H9 (cell line): ENCODE measurements around the gene PHLDB1. TPM values are rescaled to one million over a fixed set of nuclear protein-coding genes. Genes with fewer than 3 reads are reported as not detected.

Source experiments
- DNase-seq: peaks from one replicate; pipeline ENCODE4 v3.0.0-alpha.2; 2017
- H2AFZ ChIP-seq: one replicate; pipeline ENCODE4 v1.6.1; 2013; ENCODE audit warnings: mild to moderate bottlenecking, low read length, control low read depth, moderate library complexity
- H2AK5ac ChIP-seq: 2 replicates; pipeline ENCODE4 v1.6.1; 2013; ENCODE audit warnings: low read length, control low read depth, mixed read lengths; ENCODE audit not compliant: insufficient read length
- H2BK120ac ChIP-seq: one replicate; pipeline ENCODE4 v1.6.1; 2013; ENCODE audit warnings: low read depth, mild to moderate bottlenecking, low read length, control low read depth, inconsistent platforms; ENCODE audit not compliant: poor library complexity, severe bottlenecking
- H2BK12ac ChIP-seq: 2 replicates; pipeline ENCODE4 v1.6.1; 2013; ENCODE audit warnings: low read length, control low read depth, mixed read lengths, low read depth; ENCODE audit not compliant: insufficient read length
- H2BK15ac ChIP-seq: 2 replicates; pipeline ENCODE4 v1.6.1; 2013; ENCODE audit warnings: low read depth, low read length, control low read depth
- H2BK20ac ChIP-seq: one replicate; pipeline ENCODE4 v1.6.1; 2013; ENCODE audit warnings: low read depth, mild to moderate bottlenecking, low read length, control low read depth, inconsistent platforms; ENCODE audit not compliant: poor library complexity, severe bottlenecking
- H2BK5ac ChIP-seq: 2 replicates; pipeline ENCODE4 v1.6.1; 2013; ENCODE audit warnings: low read length, control low read depth, mixed read lengths; ENCODE audit not compliant: insufficient read length
- H3K14ac ChIP-seq: 2 replicates; pipeline ENCODE4 v1.6.1; 2013; ENCODE audit warnings: low read length, control low read depth; ENCODE audit not compliant: insufficient read depth
- H3K18ac ChIP-seq: 2 replicates; pipeline ENCODE4 v1.6.1; 2013; ENCODE audit warnings: low read depth, mild to moderate bottlenecking, mixed read lengths, low read length, control low read depth; ENCODE audit not compliant: insufficient read length
- H3K23ac ChIP-seq: 2 replicates; pipeline ENCODE4 v1.6.1; 2013; ENCODE audit warnings: low read length, control low read depth, mixed read lengths, low read depth; ENCODE audit not compliant: insufficient read length
- H3K23me2 ChIP-seq: 2 replicates; pipeline ENCODE4 v1.6.1; 2013; ENCODE audit warnings: low read depth, mild to moderate bottlenecking, mixed read lengths, low read length, control low read depth; ENCODE audit not compliant: insufficient read length, poor library complexity, severe bottlenecking
- H3K27ac ChIP-seq: 2 replicates; pipeline ENCODE4 v1.5.1; 2013; ENCODE audit warnings: low read length, control low read depth, mixed read lengths, low read depth; ENCODE audit not compliant: insufficient read length
- H3K27me3 ChIP-seq: 2 replicates; pipeline ENCODE4 v1.6.1; 2013; ENCODE audit warnings: low read length, control low read depth, inconsistent platforms; ENCODE audit not compliant: insufficient read depth
- H3K4ac ChIP-seq: 2 replicates; pipeline ENCODE4 v1.6.1; 2013; ENCODE audit warnings: low read depth, mild to moderate bottlenecking, control low read depth, inconsistent platforms, low read length, moderate library complexity
- H3K4me1 ChIP-seq: 2 replicates; pipeline ENCODE4 v1.6.1; 2013; ENCODE audit warnings: low read length, control low read depth, inconsistent platforms; ENCODE audit not compliant: insufficient read depth
- H3K4me2 ChIP-seq: 2 replicates; pipeline ENCODE4 v1.6.1; 2013; ENCODE audit warnings: low read length, control low read depth, mixed read lengths; ENCODE audit not compliant: insufficient read length, insufficient read depth
- H3K56ac ChIP-seq: 2 replicates; pipeline ENCODE4 v1.6.1; 2013; ENCODE audit warnings: low read depth, mild to moderate bottlenecking, mixed read lengths, low read length, control low read depth; ENCODE audit not compliant: insufficient read length
- H3K79me1 ChIP-seq: 2 replicates; pipeline ENCODE4 v1.6.1; 2013; ENCODE audit warnings: low read depth, mild to moderate bottlenecking, moderate library complexity, low read length, control low read depth, inconsistent platforms; ENCODE audit not compliant: insufficient read depth, poor library complexity, severe bottlenecking
- H3K79me2 ChIP-seq: 2 replicates; pipeline ENCODE4 v1.6.1; 2013; ENCODE audit warnings: low read length, control low read depth, inconsistent platforms; ENCODE audit not compliant: insufficient read depth
- H3K9ac ChIP-seq: 2 replicates; pipeline ENCODE4 v1.6.1; 2013; ENCODE audit warnings: low read length, control low read depth, mixed read lengths; ENCODE audit not compliant: insufficient read length; ENCODE audit errors: extremely low read depth
- H3K9me3 ChIP-seq: one replicate; pipeline ENCODE4 v1.6.1; 2013; ENCODE audit warnings: low read depth, low read length, inconsistent platforms; ENCODE audit not compliant: control insufficient read depth
- H3T11ph ChIP-seq: one replicate; pipeline ENCODE4 v1.6.1; 2013; ENCODE audit warnings: mild to moderate bottlenecking, low read length, control low read depth, inconsistent platforms
- H4K20me1 ChIP-seq: one replicate; pipeline ENCODE4 v1.6.1; 2013; ENCODE audit not compliant: control insufficient read depth, insufficient read length, insufficient read depth
- H4K5ac ChIP-seq: 2 replicates; pipeline ENCODE4 v1.6.1; 2013; ENCODE audit warnings: low read depth, mild to moderate bottlenecking, mixed read lengths, low read length, control low read depth; ENCODE audit not compliant: insufficient read length
- H4K8ac ChIP-seq: replicated peaks from 2 replicates; pipeline ENCODE4 v1.6.1; 2013; ENCODE audit warnings: low read length, control low read depth, mixed read lengths, low read depth; ENCODE audit not compliant: insufficient read length
- H4K91ac ChIP-seq: 2 replicates; pipeline ENCODE4 v1.6.1; 2013; ENCODE audit warnings: low read depth, mild to moderate bottlenecking, moderate library complexity, mixed read lengths, low read length, control low read depth; ENCODE audit not compliant: insufficient read length
- H3K27ac Mint-ChIP-seq, 3 experiments: 2 replicates in 2 of 3; 3 replicates in 1 of 3; pipeline ENCODE4 v1.8.0; 2020 to 2021; ENCODE audit warnings: mixed read lengths in 3 of 3, mild to moderate bottlenecking in 1 of 3, moderate library complexity in 1 of 3
- H3K27me3 Mint-ChIP-seq: 2 replicates; pipeline ENCODE4 v1.8.0; 2021; ENCODE audit warnings: low read depth, mild to moderate bottlenecking, moderate library complexity, mixed read lengths
- H3K36me3 Mint-ChIP-seq, 3 experiments: 2 replicates in 2 of 3; 3 replicates in 1 of 3; pipeline ENCODE4 v1.8.0; 2020 to 2021; ENCODE audit warnings: low read depth in 3 of 3, mixed read lengths in 3 of 3; ENCODE audit not compliant: insufficient read depth in 1 of 3
- H3K4me1 Mint-ChIP-seq, 2 experiments: 2 replicates each; pipeline ENCODE4 v1.8.0; 2020; ENCODE audit warnings: mixed read lengths in 2 of 2
- H3K4me3 Mint-ChIP-seq, 2 experiments: 2 replicates in 1 of 2; 3 replicates in 1 of 2; pipeline ENCODE4 v1.8.0; 2020 to 2021; ENCODE audit warnings: mild to moderate bottlenecking in 2 of 2, mixed read lengths in 2 of 2, moderate library complexity in 1 of 2
- H3K9me3 Mint-ChIP-seq, 2 experiments: 2 replicates in 1 of 2; 3 replicates in 1 of 2; pipeline ENCODE4 v1.8.0; 2020; ENCODE audit warnings: mild to moderate bottlenecking in 2 of 2, mixed read lengths in 2 of 2, moderate library complexity in 1 of 2
- WGBS: extraction: QIAGEN DNeasy Blood & Tissue Kit; methylation state at CpG from one replicate; pipeline ENCODE4 v1.1.7; 2013; ENCODE audit warnings: missing lambda C conversion rate, low lambda C conversion rate, mixed read lengths; ENCODE audit not compliant: insufficient read length; ENCODE audit errors: extremely low coverage; 5-methylcytosine and 5-hydroxymethylcytosine counted together
- total RNA-seq: library from RNA; stranded (reverse); gene quantifications from 2 replicates; pipeline ENCODE4 v1.2.1, GENCODE V29; 2021
- TF ChIP-seq, protein P1 (sequence below): fragments of 200-600 bp; sonication (generic); conservative IDR thresholded peaks from 3 replicates; pipeline ENCODE4 v1.8.0; 2021; ENCODE audit warnings: antibody characterized with exemption, mild to moderate bottlenecking

Gene PHLDB1
- total RNA-seq, 1 experiment from 2014 or later: 56.0 TPM

DNA sequence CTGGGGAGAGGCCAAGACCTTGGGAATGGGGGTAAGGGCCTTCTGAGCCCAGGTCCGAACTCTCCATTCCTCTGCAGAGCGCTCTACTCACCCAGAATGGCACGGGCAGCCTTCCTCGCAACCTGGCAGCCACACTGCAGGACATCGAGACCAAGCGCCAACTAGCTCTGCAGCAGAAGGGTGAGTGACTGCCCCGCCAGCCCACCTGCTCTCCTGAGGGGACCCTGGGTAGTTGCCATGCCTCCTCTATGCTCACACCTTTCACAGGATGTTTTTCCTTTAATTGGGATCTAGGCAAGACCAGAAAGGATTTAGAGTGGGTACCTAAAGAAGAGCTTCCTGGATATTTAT lies 36.6 kb downstream of the PHLDB1 start:
- no peak for DNase-seq
- Histone ChIP-seq H3K18ac (no peak overlapping the region), H3K4me1 (no peaks in the 10 kb centered on the region), H4K20me1 (no peaks in the 10 kb centered on the region), H2BK5ac (no peak overlapping the region), H3K4me2 (no peak overlapping the region), H2BK15ac (no peak overlapping the region), H2BK120ac (no peak overlapping the region), H2AFZ (no peak overlapping the region), H2AK5ac (no peak overlapping the region), H3K27me3 (no peaks in the 10 kb centered on the region), H4K5ac (no peak overlapping the region), H3K23me2 (no peaks in the 10 kb centered on the region), H3K79me2 (no peaks in the 10 kb centered on the region), H3K9ac (no peak overlapping the region), H3K14ac (no peak overlapping the region), H3K27ac (no peak overlapping the region), H4K8ac (no peak overlapping the region), H3K4ac (no peak overlapping the region), H3K56ac (no peak overlapping the region), H2BK12ac (no peak overlapping the region), H2BK20ac (no peak overlapping the region), H3T11ph (no peak overlapping the region), H3K23ac (no peak overlapping the region), H3K9me3 (no peaks in the 10 kb centered on the region), H3K79me1 (no peaks in the 10 kb centered on the region), H4K91ac (no peak overlapping the region)
- H3K4me1 Mint-ChIP-seq: no peaks in the 10 kb centered on the region
- no peak overlapping the region for H3K4me3 Mint-ChIP-seq
- TF ChIP-seq, protein P1, sequence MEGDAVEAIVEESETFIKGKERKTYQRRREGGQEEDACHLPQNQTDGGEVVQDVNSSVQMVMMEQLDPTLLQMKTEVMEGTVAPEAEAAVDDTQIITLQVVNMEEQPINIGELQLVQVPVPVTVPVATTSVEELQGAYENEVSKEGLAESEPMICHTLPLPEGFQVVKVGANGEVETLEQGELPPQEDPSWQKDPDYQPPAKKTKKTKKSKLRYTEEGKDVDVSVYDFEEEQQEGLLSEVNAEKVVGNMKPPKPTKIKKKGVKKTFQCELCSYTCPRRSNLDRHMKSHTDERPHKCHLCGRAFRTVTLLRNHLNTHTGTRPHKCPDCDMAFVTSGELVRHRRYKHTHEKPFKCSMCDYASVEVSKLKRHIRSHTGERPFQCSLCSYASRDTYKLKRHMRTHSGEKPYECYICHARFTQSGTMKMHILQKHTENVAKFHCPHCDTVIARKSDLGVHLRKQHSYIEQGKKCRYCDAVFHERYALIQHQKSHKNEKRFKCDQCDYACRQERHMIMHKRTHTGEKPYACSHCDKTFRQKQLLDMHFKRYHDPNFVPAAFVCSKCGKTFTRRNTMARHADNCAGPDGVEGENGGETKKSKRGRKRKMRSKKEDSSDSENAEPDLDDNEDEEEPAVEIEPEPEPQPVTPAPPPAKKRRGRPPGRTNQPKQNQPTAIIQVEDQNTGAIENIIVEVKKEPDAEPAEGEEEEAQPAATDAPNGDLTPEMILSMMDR: no peak
- H3K36me3 Mint-ChIP-seq: peaks cover 30 to 77% (median 77%) of the 10 kb centered on the region in 3 experiments; a peak in 6 of 7 replicates
- no peaks in the 10 kb centered on the region for H3K27me3 Mint-ChIP-seq
- WGBS: no CpG with 5 or more reads among the region's 7 CpGs
- H3K27ac Mint-ChIP-seq: no peak overlapping the region
- no peaks in the 10 kb centered on the region for H3K9me3 Mint-ChIP-seq
